Keratinocyte (primary cell): ENCODE measurements around the gene RPS3A.

Experiments
- EZH2 ChIP-seq: IDR thresholded peaks from one replicate; pipeline ENCODE4 v1.6.1; 2012; ENCODE audit warnings: inconsistent platforms, mild to moderate bottlenecking, low read length, moderate library complexity
- TF ChIP-seq, protein P1 (sequence below), 3 experiments: IDR thresholded peaks in 1 of 3; conservative IDR thresholded peaks in 1 of 3; optimal IDR thresholded peaks in 1 of 3; 2 replicates in 2 of 3; 3 replicates in 1 of 3; pipeline versions ENCODE3 to v1.5.1; 2011; ENCODE audit warnings: low read length in 3 of 3, mild to moderate bottlenecking in 3 of 3, moderate library complexity in 2 of 3, control low read depth in 1 of 3, inconsistent platforms in 1 of 3; ENCODE audit not compliant: insufficient read depth in 2 of 3; ENCODE audit errors: extremely low read depth in 1 of 3

- TF ChIP-seq, protein P1, sequence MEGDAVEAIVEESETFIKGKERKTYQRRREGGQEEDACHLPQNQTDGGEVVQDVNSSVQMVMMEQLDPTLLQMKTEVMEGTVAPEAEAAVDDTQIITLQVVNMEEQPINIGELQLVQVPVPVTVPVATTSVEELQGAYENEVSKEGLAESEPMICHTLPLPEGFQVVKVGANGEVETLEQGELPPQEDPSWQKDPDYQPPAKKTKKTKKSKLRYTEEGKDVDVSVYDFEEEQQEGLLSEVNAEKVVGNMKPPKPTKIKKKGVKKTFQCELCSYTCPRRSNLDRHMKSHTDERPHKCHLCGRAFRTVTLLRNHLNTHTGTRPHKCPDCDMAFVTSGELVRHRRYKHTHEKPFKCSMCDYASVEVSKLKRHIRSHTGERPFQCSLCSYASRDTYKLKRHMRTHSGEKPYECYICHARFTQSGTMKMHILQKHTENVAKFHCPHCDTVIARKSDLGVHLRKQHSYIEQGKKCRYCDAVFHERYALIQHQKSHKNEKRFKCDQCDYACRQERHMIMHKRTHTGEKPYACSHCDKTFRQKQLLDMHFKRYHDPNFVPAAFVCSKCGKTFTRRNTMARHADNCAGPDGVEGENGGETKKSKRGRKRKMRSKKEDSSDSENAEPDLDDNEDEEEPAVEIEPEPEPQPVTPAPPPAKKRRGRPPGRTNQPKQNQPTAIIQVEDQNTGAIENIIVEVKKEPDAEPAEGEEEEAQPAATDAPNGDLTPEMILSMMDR (optimal IDR thresholded peaks at IDR 0.05 in 1 of 3, IDR thresholded peaks at IDR 0.05 in 1 of 3, conservative IDR thresholded peaks at IDR 0.05 in 1 of 3; ENCODE audit: extremely low read depth in 1 of 3, insufficient read depth in 2 of 3, low read length in 3 of 3) = no peak
- no peak for TF ChIP-seq EZH2
These were observed 40.4 kb downstream of the RPS3A start for GRCh38 chr4:151139814-151140213.
